Body of pancreas (tissue), 4 donors: ENCODE data around the gene ZBTB21. TPM values are rescaled to one million over a fixed set of nuclear protein-coding genes. Genes with fewer than 3 reads are reported as not detected.
"Not testable (repeated sequence)": the region's sequence is repeated elsewhere in the genome, so short reads cannot be mapped to it uniquely, and the experiment has no call there.

Source experiments
- ATAC-seq: fragments of 150-250 bp; one replicate; pipeline ENCODE4 v1.9.1; 2016
- DNase-seq, 4 donors: peaks; one replicate each; pipeline ENCODE4 v3.0.0-alpha.2; 2019
- H3K27ac ChIP-seq, 4 donors: fragments of 200-600 bp; sonication (generic); 1 replicate in 3 of 4; 2 replicates in 1 of 4; pipeline versions ENCODE4 v1.5.1 to v1.6.1; 2016 to 2019; ENCODE audit warnings: mild to moderate bottlenecking in 1 of 4, mixed read lengths in 1 of 4, moderate library complexity in 1 of 4
- H3K27me3 ChIP-seq, 2 donors: fragments of 200-600 bp; sonication (generic); one replicate each; pipeline ENCODE4 v1.6.0; 2016; ENCODE audit warnings: mild to moderate bottlenecking in 1 of 2
- H3K36me3 ChIP-seq, 2 donors: fragments of 200-600 bp; sonication (generic); replicated peaks in 1 of 2; 2 replicates each; pipeline ENCODE4 v1.5.1; 2016; ENCODE audit warnings: low read depth in 2 of 2; ENCODE audit not compliant: insufficient read depth in 1 of 2
- H3K4me1 ChIP-seq: fragments of 200-600 bp; sonication (generic); one replicate; pipeline ENCODE4 v1.6.0; 2016
- H3K4me3 ChIP-seq, 2 donors: fragments of 200-600 bp; sonication (generic); 1 replicate in 1 of 2; 2 replicates in 1 of 2; pipeline ENCODE4 v1.5.1; 2016 to 2019
- H3K9me3 ChIP-seq, 3 donors: fragments of 200-600 bp; sonication (generic); 1 replicate in 2 of 3; 2 replicates in 1 of 3; pipeline ENCODE4 v1.5.1; 2016
- POLR2A ChIP-seq, 3 donors: fragments of 450-650 bp; IDR thresholded peaks; one replicate each; pipeline ENCODE4 v1.6.1; 2016; ENCODE audit warnings: antibody characterized with exemption in 3 of 3, mild to moderate bottlenecking in 2 of 3
- WGBS, 2 donors: methylation state at CpG; one replicate each; pipeline ENCODE4 v1.1.5; 2017; 5-methylcytosine and 5-hydroxymethylcytosine counted together
- intact Hi-C: fragments of 100-400 bp; cut with DNase I; formaldehyde crosslinking; loops from one replicate; pipeline ENCODE4 v1.15.1; 2023
- total RNA-seq, 2 donors: library from RNA; depleted of rRNA; stranded (reverse); fragments of >200 nt; gene quantifications; one replicate each; pipeline ENCODE4 v1.1.0, GENCODE V29; 2016
- TF ChIP-seq, protein P1 (sequence below), 7 experiments: fragments of 450-650 bp in 4 of 7; fragments of 200-600 bp in 3 of 7; sonication (generic) in 3 of 7; IDR thresholded peaks; one replicate each; pipeline ENCODE4 v1.5.1; 2016 to 2019; ENCODE audit warnings: antibody characterized with exemption in 7 of 7

Gene ZBTB21
- total RNA-seq, 2 donors from 2014 or later: 4.2 to 10.2 TPM

- intact Hi-C loops: no loop called here
- Histone ChIP-seq H3K27ac (no peak overlapping the region), H3K9me3 (no peaks in the 10 kb centered on the region), H3K4me3 (no peak overlapping the region), H3K4me1 (peaks cover 6% of the 10 kb centered on the region), H3K27me3 (no peaks in the 10 kb centered on the region), H3K36me3 (no peaks in the 10 kb centered on the region)
- no peak for DNase-seq
- WGBS, 2 donors: 86% methylated on average over 8 of the region's 8 CpGs
- ATAC-seq: no peak
- TF ChIP-seq POLR2A (IDR thresholded peaks at IDR 0.05): no peak
- TF ChIP-seq, protein P1, sequence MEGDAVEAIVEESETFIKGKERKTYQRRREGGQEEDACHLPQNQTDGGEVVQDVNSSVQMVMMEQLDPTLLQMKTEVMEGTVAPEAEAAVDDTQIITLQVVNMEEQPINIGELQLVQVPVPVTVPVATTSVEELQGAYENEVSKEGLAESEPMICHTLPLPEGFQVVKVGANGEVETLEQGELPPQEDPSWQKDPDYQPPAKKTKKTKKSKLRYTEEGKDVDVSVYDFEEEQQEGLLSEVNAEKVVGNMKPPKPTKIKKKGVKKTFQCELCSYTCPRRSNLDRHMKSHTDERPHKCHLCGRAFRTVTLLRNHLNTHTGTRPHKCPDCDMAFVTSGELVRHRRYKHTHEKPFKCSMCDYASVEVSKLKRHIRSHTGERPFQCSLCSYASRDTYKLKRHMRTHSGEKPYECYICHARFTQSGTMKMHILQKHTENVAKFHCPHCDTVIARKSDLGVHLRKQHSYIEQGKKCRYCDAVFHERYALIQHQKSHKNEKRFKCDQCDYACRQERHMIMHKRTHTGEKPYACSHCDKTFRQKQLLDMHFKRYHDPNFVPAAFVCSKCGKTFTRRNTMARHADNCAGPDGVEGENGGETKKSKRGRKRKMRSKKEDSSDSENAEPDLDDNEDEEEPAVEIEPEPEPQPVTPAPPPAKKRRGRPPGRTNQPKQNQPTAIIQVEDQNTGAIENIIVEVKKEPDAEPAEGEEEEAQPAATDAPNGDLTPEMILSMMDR (IDR thresholded peaks at IDR 0.05): no peak
Observed at GRCh38 chr21:41960386-41960785, 49.8 kb downstream of the ZBTB21 start.

DNA sequence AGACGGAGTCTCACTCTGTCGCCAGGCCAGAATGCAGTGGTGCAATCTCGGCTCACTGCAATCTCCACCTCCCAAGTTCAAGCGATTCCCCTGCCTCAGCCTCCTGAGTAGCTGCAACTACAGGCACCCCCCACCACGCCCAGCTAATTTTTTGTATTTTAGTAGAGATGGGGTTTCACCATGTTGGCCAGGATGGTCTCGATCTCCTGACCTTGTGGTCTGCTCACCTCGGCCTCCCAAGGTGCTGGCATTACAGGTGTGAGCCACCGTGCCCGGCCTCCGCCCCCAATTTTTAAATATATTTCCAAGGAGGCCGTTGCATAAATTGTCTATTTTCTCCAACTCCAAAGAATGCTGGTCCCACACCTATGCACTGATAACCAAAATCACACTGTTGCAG lies 50.5 kb downstream of the ZBTB21 start:
- DNase-seq, H3K27ac ChIP-seq, H3K4me1 ChIP-seq, H3K36me3 ChIP-seq, H3K27me3 ChIP-seq, H3K9me3 ChIP-seq, ATAC-seq, H3K4me3 ChIP-seq: not testable (repeated sequence)
- WGBS, 2 donors: 92 to 94% methylated on average over 11 of the region's 11 CpGs
- intact Hi-C loops: loop anchor here (10.0 kb wide), 2 partner anchors 45 to 65 kb away; no protein-coding TSS in a partner anchor

DNA sequence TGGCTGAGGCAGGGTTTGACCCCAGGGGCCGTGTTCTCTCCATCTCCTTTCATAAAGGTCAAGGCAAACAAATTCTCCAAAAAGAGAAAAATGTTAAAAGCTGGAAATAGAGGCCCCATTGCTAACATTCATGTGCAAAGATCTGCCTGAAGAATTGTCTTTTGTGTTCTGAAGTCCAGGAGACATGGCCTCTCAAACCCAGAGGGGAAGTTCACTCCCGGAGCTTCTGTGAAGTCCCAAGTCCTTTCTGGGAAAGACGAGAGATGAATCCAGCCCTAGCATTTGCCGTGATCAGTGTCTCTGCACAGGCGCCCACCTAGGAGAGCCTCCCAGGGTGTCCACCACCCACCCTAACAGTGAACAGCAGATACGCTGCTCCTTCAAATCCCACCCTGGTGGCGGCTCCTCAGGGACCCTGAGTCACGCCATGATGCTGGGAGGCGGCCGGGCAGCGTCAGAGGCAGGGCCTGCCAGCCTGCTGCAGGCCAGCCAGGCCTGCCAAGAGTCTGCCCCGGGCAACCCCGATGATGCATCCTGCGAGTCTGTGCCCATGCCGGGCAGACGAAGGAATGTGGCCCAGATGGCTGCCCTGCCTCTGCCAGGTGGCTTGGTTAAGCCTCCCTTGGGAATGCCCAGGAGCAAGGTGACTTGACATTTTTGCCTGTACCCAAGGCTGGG lies 51.1 kb downstream of the ZBTB21 start:
- Histone ChIP-seq H3K4me1 (peaks cover 9% of the 10 kb centered on the region), H3K27ac (no peak overlapping the region), H3K27me3 (no peaks in the 10 kb centered on the region), H3K36me3 (no peaks in the 10 kb centered on the region), H3K9me3 (no peaks in the 10 kb centered on the region), H3K4me3 (no peak overlapping the region)
- DNase-seq: no peak
- TF ChIP-seq, protein P1 (IDR thresholded peaks at IDR 0.05): no peak
- TF ChIP-seq POLR2A (IDR thresholded peaks at IDR 0.05): no peak
- intact Hi-C loops: loop anchor here (10.0 kb wide), 2 partner anchors 46 to 64 kb away; no protein-coding TSS in a partner anchor
- WGBS, 2 donors: 86 to 90% methylated on average over 5 to 16 of the region's 16 CpGs
- no peak for ATAC-seq

DNA sequence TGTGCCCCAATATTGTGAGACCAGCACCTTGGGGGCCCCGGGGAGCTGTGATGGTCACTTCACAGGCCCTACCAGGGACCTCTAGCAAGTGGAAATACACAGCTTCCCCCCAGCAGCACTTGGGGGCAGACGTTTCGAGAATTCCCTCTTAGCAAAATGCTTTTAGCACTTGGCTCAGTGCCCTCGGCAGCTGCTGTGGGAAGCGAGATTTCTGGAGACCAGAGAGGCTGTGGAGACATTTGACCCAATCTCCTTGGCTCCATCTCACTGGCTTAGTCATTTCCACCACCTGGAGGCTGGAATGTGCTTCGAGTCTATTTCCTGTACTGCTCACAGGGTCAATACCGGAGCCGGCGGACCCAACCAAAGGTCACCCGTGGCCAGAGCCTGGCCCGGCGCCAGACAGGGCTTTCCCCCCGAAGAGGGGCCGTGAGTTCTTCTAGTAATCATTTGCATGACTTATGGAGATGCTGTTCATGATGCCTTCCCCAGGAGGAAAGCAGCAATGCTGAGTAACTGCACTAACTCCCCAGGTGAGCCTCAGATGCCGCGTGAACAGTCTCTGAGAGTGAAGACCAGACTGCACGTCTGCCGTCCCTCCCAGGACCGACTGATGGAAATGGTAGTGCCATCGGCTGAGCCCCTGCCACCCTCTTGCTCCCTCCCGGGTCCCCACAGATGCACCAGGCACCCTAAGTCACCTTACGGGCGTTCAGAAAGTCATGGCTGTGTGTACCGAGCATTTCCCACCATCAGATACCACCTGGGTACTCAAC lies 52.0 kb downstream of the ZBTB21 start:
- WGBS, 2 donors: 31 to 44% methylated on average over 16 to 24 of the region's 24 CpGs
- peak; percentile 37 for ATAC-seq
- Histone ChIP-seq H3K4me3 (no peak overlapping the region), H3K36me3 (no peaks in the 10 kb centered on the region), H3K9me3 (no peaks in the 10 kb centered on the region), H3K27ac (peak overlapping the region in 3 of 4 donors; percentile 14 to 49 (median 14)), H3K27me3 (no peaks in the 10 kb centered on the region), H3K4me1 (peaks cover 12% of the 10 kb centered on the region)
- intact Hi-C loops: loop anchor here (10.0 kb wide), 2 partner anchors 47 to 63 kb away; no protein-coding TSS in a partner anchor
- peak; percentile 54 to 73 (median 68) for DNase-seq
- TF ChIP-seq, protein P1 (IDR thresholded peaks at IDR 0.05): peak in 4 of 7 experiments; percentile 48 to 62 (median 51)
- TF ChIP-seq POLR2A (IDR thresholded peaks at IDR 0.05): no peak
